Lung (tissue), 12 donors: ENCODE measurements around the gene MPND. TPM values are rescaled to one million over a fixed set of nuclear protein-coding genes. Genes with fewer than 3 reads are reported as not detected.
A peak's percentile ranks its signal among the peaks of the same experiment; 100 is the strongest.
"Not testable (repeated sequence)": the region's sequence is repeated elsewhere in the genome, so short reads cannot be mapped to it uniquely, and the experiment has no call there.

Source experiments
- ATAC-seq: fragments of 200-7000 bp; cut with Tn5 transposase; one replicate; pipeline ENCODE4 v1.9.1; 2020; ENCODE audit warnings: moderate number of reproducible peaks; ENCODE audit not compliant: insufficient read depth, low FRiP score
- DNase-seq, 3 donors: peaks; one replicate each; pipeline ENCODE4 v3.0.0-alpha.2; 2013 to 2017
- H3K27ac ChIP-seq, 2 donors: one replicate each; pipeline ENCODE4 v1.5.1; 2013; ENCODE audit warnings: mild to moderate bottlenecking in 2 of 2, moderate library complexity in 2 of 2, control low read depth in 1 of 2, inconsistent platforms in 1 of 2, low read depth in 1 of 2, low read length in 1 of 2
- H3K27me3 ChIP-seq, 3 donors: one replicate each; pipeline ENCODE4 v1.5.1; 2013; ENCODE audit warnings: low read length in 2 of 3; ENCODE audit not compliant: control insufficient read depth in 3 of 3, insufficient read depth in 3 of 3
- H3K36me3 ChIP-seq, 4 donors: one replicate each; pipeline ENCODE4 v1.5.1; 2013; ENCODE audit warnings: low read length in 4 of 4, mild to moderate bottlenecking in 1 of 4, moderate library complexity in 1 of 4; ENCODE audit not compliant: control insufficient read depth in 4 of 4, insufficient read depth in 4 of 4
- H3K4me1 ChIP-seq, 5 donors: one replicate each; pipeline ENCODE4 v1.5.1; 2013; ENCODE audit warnings: low read length in 5 of 5, mild to moderate bottlenecking in 2 of 5, moderate library complexity in 1 of 5; ENCODE audit not compliant: control insufficient read depth in 5 of 5, insufficient read depth in 5 of 5
- H3K4me3 ChIP-seq: one replicate; pipeline ENCODE4 v1.5.1; 2013; ENCODE audit warnings: mild to moderate bottlenecking, control low read depth, moderate library complexity
- H3K9ac ChIP-seq, 2 donors: one replicate each; pipeline ENCODE4 v1.5.1; 2013; ENCODE audit warnings: low read length in 2 of 2, control low read depth in 1 of 2; ENCODE audit not compliant: insufficient read depth in 1 of 2
- H3K9me3 ChIP-seq, 4 donors: one replicate each; pipeline ENCODE4 v1.5.1; 2013; ENCODE audit warnings: low read length in 3 of 4, mild to moderate bottlenecking in 1 of 4, moderate library complexity in 1 of 4; ENCODE audit not compliant: control insufficient read depth in 4 of 4, insufficient read depth in 3 of 4
- whole genome bisulfite sequencing, 2 donors: extraction: QIAGEN DNeasy Blood & Tissue Kit; methylation state at CpG; one replicate each; pipeline ENCODE4 v1.1.7; 2013; 5-methylcytosine and 5-hydroxymethylcytosine counted together
- polyA plus RNA-seq, 2 donors: library from polyadenylated mRNA; stranded (reverse); fragments of 200-250 nt; gene quantifications; one replicate each; pipeline ENCODE4 v1.2.1, GENCODE V29; 2013
- total RNA-seq, 2 donors: library from RNA; depleted of rRNA in 1 of 2; stranded (reverse); fragments of >200 nt in 1 of 2; gene quantifications; one replicate each; pipeline ENCODE4 v1.2.1, GENCODE V29; 2014 to 2021
- TF ChIP-seq, protein P1 (sequence below): IDR thresholded peaks from 2 replicates; pipeline ENCODE4 v1.5.1; 2012; ENCODE audit warnings: mild to moderate bottlenecking; ENCODE audit errors: control extremely low read depth, extremely low read depth
- donor health status: control.
- donor health status: control.
- donor health status: Bipolar disorder and iron deficiency.
- donor health status: healthy.
- donor health status: DM: yes; HTN: yes; CAD: no.

The MPND gene
- total and polyA plus RNA-seq, 4 donors, result 9.1 to 32.3 (median 24.6) TPM

DNA sequence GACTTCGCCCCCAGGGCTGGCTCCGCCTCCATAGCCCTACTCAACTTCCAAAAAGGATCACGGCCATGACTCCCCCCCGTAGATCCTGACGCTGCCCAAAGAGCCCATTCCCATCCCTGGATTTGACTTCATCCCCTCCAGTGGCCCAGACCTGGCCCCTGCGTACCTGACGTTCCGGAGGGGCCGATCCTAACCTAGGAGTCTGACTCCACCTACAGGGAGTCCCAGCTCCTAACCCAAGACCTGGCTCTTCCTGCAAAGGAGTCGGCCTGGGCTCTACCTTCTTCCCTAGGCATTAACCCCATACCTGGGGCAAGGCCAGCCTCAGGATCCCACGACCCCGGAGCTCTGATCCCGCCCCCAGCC is 15.5 kb upstream of the MPND start:
- Histone ChIP-seq H3K27me3 (peaks cover 0 to 6% (median 2%) of the 10 kb centered on the region in 3 donors), H3K4me1 (peaks cover 0 to 10% (median 2%) of the 10 kb centered on the region in 5 donors), H3K9ac (no peak overlapping the region), H3K4me3 (peak overlapping the region; percentile 18), H3K9me3 (no peaks in the 10 kb centered on the region), H3K36me3 (no peaks in the 10 kb centered on the region), H3K27ac (no peak overlapping the region)
- TF ChIP-seq, protein P1, sequence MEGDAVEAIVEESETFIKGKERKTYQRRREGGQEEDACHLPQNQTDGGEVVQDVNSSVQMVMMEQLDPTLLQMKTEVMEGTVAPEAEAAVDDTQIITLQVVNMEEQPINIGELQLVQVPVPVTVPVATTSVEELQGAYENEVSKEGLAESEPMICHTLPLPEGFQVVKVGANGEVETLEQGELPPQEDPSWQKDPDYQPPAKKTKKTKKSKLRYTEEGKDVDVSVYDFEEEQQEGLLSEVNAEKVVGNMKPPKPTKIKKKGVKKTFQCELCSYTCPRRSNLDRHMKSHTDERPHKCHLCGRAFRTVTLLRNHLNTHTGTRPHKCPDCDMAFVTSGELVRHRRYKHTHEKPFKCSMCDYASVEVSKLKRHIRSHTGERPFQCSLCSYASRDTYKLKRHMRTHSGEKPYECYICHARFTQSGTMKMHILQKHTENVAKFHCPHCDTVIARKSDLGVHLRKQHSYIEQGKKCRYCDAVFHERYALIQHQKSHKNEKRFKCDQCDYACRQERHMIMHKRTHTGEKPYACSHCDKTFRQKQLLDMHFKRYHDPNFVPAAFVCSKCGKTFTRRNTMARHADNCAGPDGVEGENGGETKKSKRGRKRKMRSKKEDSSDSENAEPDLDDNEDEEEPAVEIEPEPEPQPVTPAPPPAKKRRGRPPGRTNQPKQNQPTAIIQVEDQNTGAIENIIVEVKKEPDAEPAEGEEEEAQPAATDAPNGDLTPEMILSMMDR, result no peak
- 13 to 14% methylated on average over 12 to 13 of the region's 13 CpGs for WGBS, 2 donors
- ATAC-seq (peak; percentile 5), DNase-seq (no peak)

DNA sequence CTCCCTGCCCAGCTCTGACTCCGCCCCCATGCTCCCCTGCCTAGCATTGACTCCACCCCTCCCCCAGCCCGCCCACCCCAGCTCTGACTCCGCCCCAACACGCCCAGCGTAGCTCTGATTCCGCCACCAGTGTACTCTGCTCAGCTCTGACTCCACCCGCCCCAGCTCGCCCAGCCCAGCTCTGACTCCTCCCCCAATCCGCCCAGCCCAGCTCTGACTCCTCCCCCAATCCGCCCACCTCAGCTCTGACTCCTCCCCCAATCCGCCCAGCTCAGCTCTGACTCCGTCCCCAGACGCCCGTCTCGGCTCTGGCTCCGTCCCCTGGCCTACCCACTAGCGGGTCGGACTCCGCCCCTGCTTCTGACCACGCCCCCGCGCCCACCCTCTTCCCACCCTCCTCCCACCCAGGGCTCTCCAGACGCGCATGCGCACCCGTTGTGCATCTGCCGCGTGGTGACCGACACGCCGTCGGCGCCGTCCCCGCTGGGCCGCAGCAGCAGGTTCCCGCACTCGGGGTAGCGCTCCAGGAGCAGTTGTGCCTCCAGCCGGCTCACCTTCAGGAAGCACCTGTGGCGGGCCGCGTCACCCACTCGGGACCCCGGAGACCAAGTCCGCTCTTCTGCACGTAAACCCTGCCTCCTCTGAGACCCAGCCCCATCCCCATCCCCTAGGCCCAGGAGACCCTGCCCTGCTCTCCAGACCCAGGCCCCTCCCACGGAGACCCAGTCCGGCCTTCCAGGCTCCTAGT is 14.9 kb upstream of the MPND start:
- Histone ChIP-seq H3K9me3 (no peaks in the 10 kb centered on the region), H3K36me3 (no peaks in the 10 kb centered on the region), H3K4me3 (no peak overlapping the region), H3K9ac (peak overlapping the region in 1 of 2 donors; percentile 37), H3K4me1 (peaks cover 0 to 10% (median 2%) of the 10 kb centered on the region in 5 donors), H3K27me3 (peaks cover 0 to 6% (median 2%) of the 10 kb centered on the region in 3 donors), H3K27ac (no peak overlapping the region)
- TF ChIP-seq, protein P1, result no peak
- 1 to 4% methylated on average over 48 to 49 of the region's 49 CpGs for WGBS, 2 donors
- ATAC-seq, result peak; percentile 92
- peak; percentile 94 to 99 (median 96) for DNase-seq

DNA sequence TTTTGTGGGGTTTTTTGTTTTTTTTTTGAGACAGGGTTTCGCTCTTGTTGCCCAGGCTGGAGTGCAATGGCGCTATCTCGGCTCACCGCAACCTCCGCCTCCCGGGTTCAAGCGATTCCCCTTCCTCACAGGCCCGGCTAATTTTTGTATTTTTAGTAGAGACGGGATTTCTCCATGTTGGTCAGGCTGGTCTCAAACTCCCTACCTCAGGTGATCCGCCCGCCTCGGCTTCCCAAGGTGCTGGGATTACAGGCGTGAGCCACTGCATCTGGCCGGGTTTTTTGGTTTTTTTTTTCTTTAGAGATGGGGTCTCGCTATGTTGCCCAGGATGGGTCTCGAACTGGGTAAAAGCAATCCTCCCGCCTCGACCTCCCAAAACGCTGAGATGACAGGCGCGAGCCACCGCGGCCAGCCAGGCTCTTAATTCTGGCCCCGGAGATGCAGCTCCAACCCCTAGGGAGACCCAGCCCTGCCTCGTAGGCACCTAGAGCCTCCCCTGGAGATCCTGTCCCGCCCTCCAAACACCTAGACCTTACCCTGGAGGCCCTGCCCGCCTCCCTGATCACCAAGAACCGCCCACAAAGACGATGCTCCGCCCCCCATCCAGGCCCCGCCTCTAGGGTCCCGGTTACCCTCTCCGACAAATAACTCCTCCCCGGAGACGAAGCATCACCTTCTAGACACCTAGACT is 14.2 kb upstream of the MPND start:
- H3K4me1 ChIP-seq, DNase-seq, H3K9me3 ChIP-seq, H3K27me3 ChIP-seq, H3K4me3 ChIP-seq, ATAC-seq, H3K27ac ChIP-seq, H3K36me3 ChIP-seq: not testable (repeated sequence)
- peak overlapping the region in 1 of 2 donors; percentile 37 for H3K9ac ChIP-seq
- WGBS, 2 donors, result 48 to 50% methylated on average over 35 of the region's 35 CpGs

DNA sequence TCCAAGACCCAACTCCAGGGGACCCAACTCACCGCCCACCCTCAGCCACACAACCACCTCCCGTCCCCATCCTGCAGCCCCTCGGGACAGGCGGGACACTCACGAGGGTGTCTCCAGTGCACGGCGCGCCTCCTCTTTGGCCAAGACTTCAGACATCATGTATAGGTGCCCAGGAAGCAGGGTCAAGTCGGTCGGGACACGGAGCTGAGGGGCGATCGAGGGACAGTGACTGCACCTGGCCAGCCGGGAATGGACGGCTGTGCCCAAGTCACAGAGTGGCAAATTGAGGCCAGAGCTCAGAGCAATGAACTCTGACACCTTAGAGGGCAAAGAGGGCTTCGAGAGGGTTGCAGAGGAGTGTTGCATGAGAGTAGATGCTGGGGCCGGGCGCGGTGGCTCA is 13.5 kb upstream of the MPND start:
- no peak overlapping the region for H3K9ac ChIP-seq
- H3K36me3 ChIP-seq, result no peaks in the 10 kb centered on the region
- H3K4me1 ChIP-seq, result peaks cover 0 to 10% (median 2%) of the 10 kb centered on the region in 5 donors
- 98 to 99% methylated on average over 19 of the region's 19 CpGs for WGBS, 2 donors
- no peak overlapping the region for H3K4me3 ChIP-seq
- H3K9me3 ChIP-seq, result no peaks in the 10 kb centered on the region
- DNase-seq (no peak), ATAC-seq (no peak)
- peaks cover 0 to 6% (median 2%) of the 10 kb centered on the region in 3 donors for H3K27me3 ChIP-seq
- H3K27ac ChIP-seq, result no peak overlapping the region
- TF ChIP-seq, protein P1, result no peak
